Lung (tissue), 12 donors: ENCODE data around the gene MAMDC2. TPM values are rescaled to one million over a fixed set of nuclear protein-coding genes. Genes with fewer than 3 reads are reported as not detected.

Experiments
- ATAC-seq: fragments of 200-7000 bp; cut with Tn5 transposase; one replicate; pipeline ENCODE4 v1.9.1; 2020; ENCODE audit warnings: moderate number of reproducible peaks; ENCODE audit not compliant: insufficient read depth, low FRiP score
- DNase-seq, 3 donors: peaks; one replicate each; pipeline ENCODE4 v3.0.0-alpha.2; 2013 to 2017
- H3K27ac ChIP-seq, 2 donors: one replicate each; pipeline ENCODE4 v1.5.1; 2013; ENCODE audit warnings: mild to moderate bottlenecking in 2 of 2, moderate library complexity in 2 of 2, control low read depth in 1 of 2, inconsistent platforms in 1 of 2, low read depth in 1 of 2, low read length in 1 of 2
- H3K27me3 ChIP-seq, 3 donors: one replicate each; pipeline ENCODE4 v1.5.1; 2013; ENCODE audit warnings: low read length in 2 of 3; ENCODE audit not compliant: control insufficient read depth in 3 of 3, insufficient read depth in 3 of 3
- H3K36me3 ChIP-seq, 4 donors: one replicate each; pipeline ENCODE4 v1.5.1; 2013; ENCODE audit warnings: low read length in 4 of 4, mild to moderate bottlenecking in 1 of 4, moderate library complexity in 1 of 4; ENCODE audit not compliant: control insufficient read depth in 4 of 4, insufficient read depth in 4 of 4
- H3K4me1 ChIP-seq, 5 donors: one replicate each; pipeline ENCODE4 v1.5.1; 2013; ENCODE audit warnings: low read length in 5 of 5, mild to moderate bottlenecking in 2 of 5, moderate library complexity in 1 of 5; ENCODE audit not compliant: control insufficient read depth in 5 of 5, insufficient read depth in 5 of 5
- H3K4me3 ChIP-seq: one replicate; pipeline ENCODE4 v1.5.1; 2013; ENCODE audit warnings: mild to moderate bottlenecking, control low read depth, moderate library complexity
- H3K9ac ChIP-seq, 2 donors: one replicate each; pipeline ENCODE4 v1.5.1; 2013; ENCODE audit warnings: low read length in 2 of 2, control low read depth in 1 of 2; ENCODE audit not compliant: insufficient read depth in 1 of 2
- H3K9me3 ChIP-seq, 4 donors: one replicate each; pipeline ENCODE4 v1.5.1; 2013; ENCODE audit warnings: low read length in 3 of 4, mild to moderate bottlenecking in 1 of 4, moderate library complexity in 1 of 4; ENCODE audit not compliant: control insufficient read depth in 4 of 4, insufficient read depth in 3 of 4
- WGBS, 2 donors: extraction: QIAGEN DNeasy Blood & Tissue Kit; methylation state at CpG; one replicate each; pipeline ENCODE4 v1.1.7; 2013; 5-methylcytosine and 5-hydroxymethylcytosine counted together
- polyA plus RNA-seq, 2 donors: library from polyadenylated mRNA; stranded (reverse); fragments of 200-250 nt; gene quantifications; one replicate each; pipeline ENCODE4 v1.2.1, GENCODE V29; 2013
- total RNA-seq, 2 donors: library from RNA; depleted of rRNA in 1 of 2; stranded (reverse); fragments of >200 nt in 1 of 2; gene quantifications; one replicate each; pipeline ENCODE4 v1.2.1, GENCODE V29; 2014 to 2021
- TF ChIP-seq, protein P1 (sequence below): IDR thresholded peaks from 2 replicates; pipeline ENCODE4 v1.5.1; 2012; ENCODE audit warnings: mild to moderate bottlenecking; ENCODE audit errors: control extremely low read depth, extremely low read depth
- donor health status: control.
- donor health status: control.
- donor health status: Bipolar disorder and iron deficiency.
- donor health status: healthy.
- donor health status: DM: yes; HTN: yes; CAD: no.

MAMDC2 gene
- total and polyA plus RNA-seq, 4 donors: 6.5 to 28.6 (median 10.0) TPM

DNA sequence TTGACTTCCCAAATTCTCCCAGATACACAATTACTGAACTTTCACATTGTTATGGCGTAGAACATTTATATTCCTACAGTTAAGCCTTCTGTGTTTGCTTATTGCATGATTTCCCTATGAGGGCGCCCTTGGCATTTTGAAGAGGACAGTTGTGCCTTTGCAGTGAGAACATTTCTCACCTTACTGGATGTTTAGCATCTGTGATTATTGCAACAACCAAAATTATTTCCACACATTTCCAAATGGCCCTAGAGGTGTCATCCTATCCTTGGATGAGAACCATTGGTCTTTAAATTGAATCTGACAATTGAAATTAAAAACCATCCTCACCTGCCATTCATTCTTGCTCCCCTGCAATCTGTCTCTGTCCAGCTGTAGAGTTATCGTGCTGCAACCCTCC, 104.0 kb downstream of the MAMDC2 start:
- H3K4me1 ChIP-seq: no peaks in the 10 kb centered on the region
- DNase-seq: no peak
- no peak overlapping the region for H3K9ac ChIP-seq
- H3K36me3 ChIP-seq: no peaks in the 10 kb centered on the region
- TF ChIP-seq, protein P1, sequence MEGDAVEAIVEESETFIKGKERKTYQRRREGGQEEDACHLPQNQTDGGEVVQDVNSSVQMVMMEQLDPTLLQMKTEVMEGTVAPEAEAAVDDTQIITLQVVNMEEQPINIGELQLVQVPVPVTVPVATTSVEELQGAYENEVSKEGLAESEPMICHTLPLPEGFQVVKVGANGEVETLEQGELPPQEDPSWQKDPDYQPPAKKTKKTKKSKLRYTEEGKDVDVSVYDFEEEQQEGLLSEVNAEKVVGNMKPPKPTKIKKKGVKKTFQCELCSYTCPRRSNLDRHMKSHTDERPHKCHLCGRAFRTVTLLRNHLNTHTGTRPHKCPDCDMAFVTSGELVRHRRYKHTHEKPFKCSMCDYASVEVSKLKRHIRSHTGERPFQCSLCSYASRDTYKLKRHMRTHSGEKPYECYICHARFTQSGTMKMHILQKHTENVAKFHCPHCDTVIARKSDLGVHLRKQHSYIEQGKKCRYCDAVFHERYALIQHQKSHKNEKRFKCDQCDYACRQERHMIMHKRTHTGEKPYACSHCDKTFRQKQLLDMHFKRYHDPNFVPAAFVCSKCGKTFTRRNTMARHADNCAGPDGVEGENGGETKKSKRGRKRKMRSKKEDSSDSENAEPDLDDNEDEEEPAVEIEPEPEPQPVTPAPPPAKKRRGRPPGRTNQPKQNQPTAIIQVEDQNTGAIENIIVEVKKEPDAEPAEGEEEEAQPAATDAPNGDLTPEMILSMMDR: no peak
- ATAC-seq: no peak
- H3K9me3 ChIP-seq: no peaks in the 10 kb centered on the region
- no peak overlapping the region for H3K27ac ChIP-seq
- H3K27me3 ChIP-seq: no peaks in the 10 kb centered on the region
- no peak overlapping the region for H3K4me3 ChIP-seq
- 81 to 88% methylated on average over 3 of the region's 3 CpGs for WGBS, 2 donors

DNA sequence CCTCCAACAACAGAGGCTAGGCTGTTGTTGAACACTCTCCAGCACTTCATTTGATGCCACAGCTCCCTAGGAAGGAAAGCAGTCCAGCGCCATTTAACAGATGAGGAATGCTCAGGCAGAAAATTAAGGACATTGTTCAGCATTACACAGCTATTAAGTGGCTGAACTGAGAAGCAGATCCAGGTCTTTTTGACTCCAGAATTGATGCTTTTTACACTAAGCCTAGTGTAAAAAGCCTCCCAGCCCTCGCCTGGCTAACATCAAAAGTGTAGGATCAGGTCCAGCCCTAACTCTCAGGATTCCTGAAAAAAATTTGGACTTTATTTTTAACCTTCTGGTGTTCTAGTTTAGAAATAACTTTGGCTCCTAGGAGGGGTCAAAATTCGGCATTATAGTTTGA, 108.7 kb downstream of the MAMDC2 start:
- no peak overlapping the region for H3K27ac ChIP-seq
- TF ChIP-seq, protein P1: no peak
- H3K4me3 ChIP-seq: no peak overlapping the region
- DNase-seq (no peak), ATAC-seq (no peak)
- no peak overlapping the region for H3K9ac ChIP-seq
- no peaks in the 10 kb centered on the region for H3K9me3 ChIP-seq
- no peaks in the 10 kb centered on the region for H3K36me3 ChIP-seq
- H3K27me3 ChIP-seq: no peaks in the 10 kb centered on the region
- no peaks in the 10 kb centered on the region for H3K4me1 ChIP-seq
- 77 to 78% methylated on average over 3 of the region's 3 CpGs for WGBS, 2 donors

DNA sequence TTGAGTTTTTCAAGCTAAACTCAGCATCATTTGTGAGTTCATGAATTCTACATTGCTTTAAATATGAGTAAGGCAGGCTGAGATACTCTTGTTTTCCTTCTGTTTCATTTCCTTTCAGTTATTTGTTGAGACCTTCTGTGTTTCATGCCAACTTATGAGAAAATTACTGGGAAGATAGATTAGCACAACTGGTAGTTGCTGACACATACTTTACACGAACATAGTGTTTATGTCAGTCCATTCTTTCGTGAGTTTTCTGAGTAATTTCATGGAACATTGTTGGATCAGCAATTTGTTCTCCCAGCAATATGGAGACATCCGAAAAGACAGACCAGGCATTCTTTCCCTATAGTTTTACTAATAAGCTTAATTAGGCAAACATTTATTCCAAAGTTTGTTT, 113.1 kb downstream of the MAMDC2 start:
- 80 to 85% methylated on average over 3 of the region's 3 CpGs for WGBS, 2 donors
- H3K9ac ChIP-seq: no peak overlapping the region
- no peak overlapping the region for H3K27ac ChIP-seq
- DNase-seq (no peak), ATAC-seq (no peak)
- H3K4me1 ChIP-seq: peaks cover 0 to 8% (median 2%) of the 10 kb centered on the region in 5 donors
- no peaks in the 10 kb centered on the region for H3K36me3 ChIP-seq
- H3K27me3 ChIP-seq: no peaks in the 10 kb centered on the region
- no peaks in the 10 kb centered on the region for H3K9me3 ChIP-seq
- no peak overlapping the region for H3K4me3 ChIP-seq
- TF ChIP-seq, protein P1: no peak

DNA sequence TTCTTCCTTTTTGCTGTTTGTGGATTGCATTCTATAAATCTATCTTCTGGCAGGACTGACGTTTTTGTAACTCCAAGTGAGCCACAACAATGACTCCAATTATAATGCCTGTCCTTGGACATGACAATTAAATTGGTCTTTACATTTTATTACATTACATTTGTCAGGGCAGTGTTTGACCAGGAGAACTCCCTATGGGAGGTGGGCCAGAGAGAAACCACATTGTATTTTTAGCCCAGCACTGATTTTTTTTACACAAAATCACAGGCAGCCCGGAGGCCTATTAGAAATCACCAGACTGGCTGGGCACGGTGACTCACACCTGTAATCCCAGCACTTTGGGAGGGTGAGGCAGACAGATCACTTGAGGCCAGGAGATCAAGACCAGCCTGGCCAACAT, 116.0 kb downstream of the MAMDC2 start:
- ATAC-seq (no peak), DNase-seq (no peak)
- TF ChIP-seq, protein P1: no peak
- 84 to 87% methylated on average over 3 of the region's 3 CpGs for WGBS, 2 donors
- peaks cover 0 to 8% (median 6%) of the 10 kb centered on the region in 5 donors for H3K4me1 ChIP-seq
- H3K4me3 ChIP-seq: no peak overlapping the region
- no peak overlapping the region for H3K27ac ChIP-seq
- H3K27me3 ChIP-seq: no peaks in the 10 kb centered on the region
- H3K9ac ChIP-seq: no peak overlapping the region
- no peaks in the 10 kb centered on the region for H3K36me3 ChIP-seq
- H3K9me3 ChIP-seq: no peaks in the 10 kb centered on the region
